HG03378 (cell line): ENCODE results near the gene SPATA31A3.
"Not testable (repeated sequence)": the region's sequence is repeated elsewhere in the genome, so short reads cannot be mapped to it uniquely, and the experiment has no call there.

Source experiments
- ATAC-seq: cut with Tn5 transposase; IDR thresholded peaks from one replicate; pipeline ENCODE4 v1.9.1; 2021; ENCODE audit warnings: mild to moderate bottlenecking, moderate library complexity; ENCODE audit not compliant: unreplicated experiment

SPATA31A3 gene

DNA sequence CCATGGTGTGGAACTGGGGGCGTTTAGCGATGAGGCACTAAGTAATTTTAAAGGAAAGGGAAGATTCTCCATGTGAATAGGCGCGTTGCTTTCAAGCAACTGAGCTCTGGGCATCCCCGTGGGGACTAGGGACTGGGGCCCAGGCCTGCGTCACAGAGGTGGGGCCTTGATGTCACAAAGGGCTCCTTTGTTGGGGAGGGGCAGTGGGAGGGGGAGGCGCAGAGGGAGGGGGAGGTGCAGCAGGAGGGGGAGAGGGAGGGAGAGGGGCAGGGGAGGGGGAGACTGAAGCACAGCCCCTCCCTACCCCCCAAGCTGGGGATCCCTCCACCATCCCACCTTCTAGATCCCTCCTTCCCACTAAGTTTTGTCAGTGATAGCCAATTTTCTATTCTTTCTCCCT, at the start of gene SPATA31A3:
Gene SPATA31A3, minus strand, starts transcription at position 101 of the 400 bp plus-strand sequence. Its CDS starts 29 bp downstream, at position 72.
- ATAC-seq: not testable (repeated sequence)

DNA sequence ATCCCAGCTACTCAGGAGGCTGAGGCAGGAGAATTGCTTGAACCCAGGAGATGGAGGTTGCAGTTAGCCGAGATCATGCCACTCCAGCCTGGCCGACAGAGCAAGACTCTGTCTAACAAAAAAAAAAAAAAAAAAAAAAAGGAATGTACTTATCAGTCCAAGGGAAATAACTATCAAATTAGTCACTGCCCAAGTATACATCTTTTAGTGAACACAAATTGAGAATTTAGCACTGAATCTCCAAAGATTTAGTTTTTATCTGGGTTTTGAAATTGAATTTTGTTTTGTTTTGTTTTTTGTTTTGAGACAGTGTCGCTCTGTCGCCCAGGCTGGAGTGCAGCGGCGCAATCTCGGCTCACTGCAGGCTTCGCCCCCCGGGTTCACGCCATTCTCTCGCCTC, 39.8 kb downstream of the SPATA31A3 start:
- ATAC-seq: not testable (repeated sequence)

DNA sequence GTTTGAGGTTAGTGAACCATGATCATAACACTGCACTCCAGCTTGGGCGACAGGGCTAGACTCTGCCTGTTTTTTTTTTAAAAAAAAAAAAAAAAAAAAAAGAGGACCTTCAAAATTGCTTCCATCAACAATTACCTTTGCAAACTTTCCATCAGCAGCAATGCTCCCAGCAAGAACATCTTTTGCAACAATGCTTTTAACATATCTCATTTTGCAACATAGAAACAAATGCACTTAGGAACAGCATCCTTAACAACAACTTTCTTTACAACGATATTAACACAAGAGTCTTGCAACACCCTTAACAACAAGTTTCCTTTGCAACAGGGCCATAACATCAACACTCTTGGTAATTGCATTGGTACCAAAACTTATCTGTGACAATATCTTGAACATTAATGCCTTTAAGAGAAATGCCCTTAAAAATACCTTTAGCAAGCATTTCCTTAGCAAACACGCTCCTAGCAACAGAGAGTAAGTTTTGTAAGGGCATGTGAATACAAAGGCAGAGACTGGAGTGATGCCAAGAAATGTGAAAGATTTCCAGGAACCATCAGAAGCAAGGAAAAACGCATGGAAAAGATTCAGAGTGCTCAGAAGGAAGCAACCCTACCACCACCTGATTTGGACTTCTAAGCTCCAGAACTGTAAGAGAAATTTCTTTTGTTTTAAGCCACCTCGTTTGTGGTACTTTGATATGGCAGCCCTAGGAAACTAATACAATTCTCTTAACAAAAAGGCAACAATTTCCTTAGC, 49.8 kb downstream of the SPATA31A3 start:
- not testable (repeated sequence) for ATAC-seq

DNA sequence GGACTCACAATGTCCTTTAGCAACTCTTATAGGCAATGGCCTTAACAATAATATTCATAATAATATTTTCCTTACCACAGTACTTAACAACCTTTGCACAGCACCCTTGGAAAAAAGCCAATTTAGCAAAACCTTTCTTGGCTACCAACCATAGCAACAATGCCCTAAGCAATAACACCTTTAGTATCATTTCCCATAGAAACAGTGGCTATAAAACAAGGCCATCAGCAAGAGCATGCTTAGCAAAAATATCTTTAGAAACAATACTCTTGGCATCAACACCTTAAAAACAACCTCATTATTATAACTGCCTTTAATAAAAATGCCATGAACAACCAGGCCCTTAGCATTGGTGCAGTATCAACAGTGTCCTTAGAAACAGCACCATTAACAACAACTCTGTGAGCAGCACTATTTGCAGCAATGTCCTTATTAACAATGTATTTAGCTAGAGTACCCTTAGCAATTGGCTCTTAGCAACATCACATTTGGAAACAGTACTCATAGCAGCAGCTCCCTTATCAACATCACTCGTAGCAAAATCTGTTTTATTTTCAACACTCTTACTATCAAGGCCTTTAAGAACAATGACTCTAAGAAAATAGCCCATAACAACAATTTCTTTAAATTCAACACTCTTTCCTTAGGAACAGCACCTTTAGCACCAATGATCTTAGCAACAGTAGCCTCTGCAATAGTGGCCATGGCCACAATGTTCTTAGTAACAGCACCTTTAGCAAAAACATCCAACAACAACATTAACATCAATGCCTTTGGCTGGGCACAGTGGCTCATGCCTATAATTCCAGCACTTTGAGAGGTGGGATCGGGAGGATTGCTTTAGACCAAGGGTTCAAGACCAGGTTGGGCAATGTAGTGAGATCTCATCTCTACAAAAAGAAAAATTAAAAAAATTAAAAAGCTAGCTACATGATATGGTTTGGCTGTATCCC, 52.2 kb downstream of the SPATA31A3 start:
- not testable (repeated sequence) for ATAC-seq

DNA sequence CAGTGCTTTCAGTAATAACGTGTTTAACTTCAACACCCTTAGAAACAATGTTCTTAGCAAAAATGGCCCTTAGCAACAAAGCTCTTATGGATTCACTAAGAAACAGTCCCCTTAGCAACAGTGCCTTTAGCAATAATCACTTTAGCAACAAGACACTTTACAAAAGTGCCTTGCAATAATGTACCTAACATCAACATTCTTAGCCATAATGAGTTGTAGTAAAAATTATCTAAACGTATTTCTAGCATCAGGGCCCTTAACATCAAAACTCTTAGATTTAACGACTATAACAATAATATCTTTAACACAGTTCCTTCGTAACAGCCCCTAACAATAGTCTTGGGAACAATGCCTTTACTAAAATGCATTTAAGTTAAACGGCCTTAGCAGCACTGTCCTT, 54.0 kb downstream of the SPATA31A3 start:
- not testable (repeated sequence) for ATAC-seq

DNA sequence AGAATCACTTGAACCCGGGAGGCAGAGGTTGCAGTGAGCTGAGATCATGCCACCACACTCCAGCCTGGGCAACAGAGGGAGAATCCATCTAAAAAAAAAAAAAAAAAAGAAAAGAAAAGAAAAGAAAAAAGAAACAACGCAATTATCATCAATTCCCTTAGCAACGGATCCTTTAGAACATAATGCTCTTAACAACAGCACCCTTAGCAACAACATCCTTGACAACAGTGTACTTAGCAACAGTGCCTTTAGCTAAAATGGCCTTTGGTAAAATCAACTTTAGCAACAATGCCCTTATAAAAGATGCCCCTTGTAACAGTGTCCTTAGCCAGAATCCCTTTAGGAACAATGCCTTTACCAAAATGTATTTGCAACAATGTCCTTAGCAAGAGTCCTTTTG, 54.7 kb downstream of the SPATA31A3 start:
- not testable (repeated sequence) for ATAC-seq
